Caco-2 (cell line): ENCODE data around the gene NAP1L4. TPM values are rescaled to one million over a fixed set of nuclear protein-coding genes. Genes with fewer than 3 reads are reported as not detected.
A peak's percentile ranks its signal among the peaks of the same experiment; 100 is the strongest.

Source experiments
- BruUV-seq: library from RNA; stranded (reverse); fragments of 400-500 nt; replicated peaks from 2 replicates; lab custom pipeline; 2021; lab: Mats Ljungman, UMichigan
- CTCF ChIA-PET: fragments of 300-600 bp; sonication (Branson Sonifier 250); formaldehyde crosslinking; loops from one replicate; lab custom pipeline; 2022; ENCODE audit warnings: antibody characterized with exemption; lab: Charles Lee
- POLR2A ChIA-PET: fragments of 300-600 bp; sonication (Branson Sonifier 250); formaldehyde crosslinking; loops from one replicate; lab custom pipeline; 2022; ENCODE audit warnings: antibody characterized with exemption; lab: Charles Lee
- DNase-seq, 2 experiments: peaks; one replicate each; pipeline versions ENCODE4 v3.0.0 to v3.0.0-alpha.2; 2020 to 2022
- H3K27me3 ChIP-seq: replicated peaks from 2 replicates; pipeline ENCODE4 v1.6.0; 2011; ENCODE audit warnings: low read length; ENCODE audit not compliant: control insufficient read depth, insufficient read depth
- H3K36me3 ChIP-seq: 2 replicates; pipeline ENCODE4 v1.5.1; 2011; ENCODE audit warnings: low read length; ENCODE audit not compliant: control insufficient read depth, insufficient read depth
- H3K4me1 ChIP-seq: fragments of 250-450 bp; sonication (Bioruptor Pico); 2 replicates; pipeline ENCODE4 v1.5.1; 2020; ENCODE audit warnings: mild to moderate bottlenecking
- H3K4me3 ChIP-seq: 2 replicates; pipeline ENCODE4 v1.5.1; 2011; ENCODE audit warnings: low read depth, mild to moderate bottlenecking, control low read depth, low read length
- H3K9me3 ChIP-seq: fragments of 250-450 bp; sonication (Bioruptor Pico); 2 replicates; pipeline ENCODE4 v1.5.1; 2020; ENCODE audit warnings: mild to moderate bottlenecking, moderate library complexity
- H3K27ac Mint-ChIP-seq: one replicate; pipeline ENCODE4 v1.8.0; 2022; ENCODE audit warnings: mixed read lengths; ENCODE audit not compliant: unreplicated experiment
- H3K27me3 Mint-ChIP-seq: one replicate; pipeline ENCODE4 v1.8.0; 2022; ENCODE audit warnings: mixed read lengths; ENCODE audit not compliant: insufficient read depth, unreplicated experiment
- H3K36me3 Mint-ChIP-seq: one replicate; pipeline ENCODE4 v1.8.0; 2022; ENCODE audit warnings: mild to moderate bottlenecking, mixed read lengths; ENCODE audit not compliant: insufficient read depth, unreplicated experiment
- H3K4me1 Mint-ChIP-seq: one replicate; pipeline ENCODE4 v1.8.0; 2022; ENCODE audit warnings: low read depth, mixed read lengths; ENCODE audit not compliant: unreplicated experiment
- H3K4me3 Mint-ChIP-seq: one replicate; pipeline ENCODE4 v1.8.0; 2022; ENCODE audit warnings: mild to moderate bottlenecking, moderate library complexity, mixed read lengths; ENCODE audit not compliant: unreplicated experiment
- H3K9me3 Mint-ChIP-seq: one replicate; pipeline ENCODE4 v1.8.0; 2022; ENCODE audit warnings: mixed read lengths; ENCODE audit not compliant: unreplicated experiment
- CTCF ChIP-seq, 2 experiments: fragments of 200-600 bp in 1 of 2; IDR thresholded peaks; 1 replicate in 1 of 2; 2 replicates in 1 of 2; pipeline versions ENCODE4 v1.5.1 to v1.8.0; 2011 to 2022; ENCODE audit warnings: antibody characterized with exemption in 1 of 2, control low read depth in 1 of 2, inconsistent platforms in 1 of 2, low read depth in 1 of 2, low read length in 1 of 2, mild to moderate bottlenecking in 1 of 2, moderate library complexity in 1 of 2; ENCODE audit not compliant: insufficient read depth in 1 of 2, severe bottlenecking in 1 of 2, unreplicated experiment in 1 of 2
- intact Hi-C: fragments of 100-400 bp; cut with micrococcal nuclease; formaldehyde crosslinking; loops from one replicate; pipeline ENCODE4 v1.10.0; 2022; ENCODE audit not compliant: unreplicated experiment
- total RNA-seq: library from RNA; stranded (reverse); gene quantifications from 2 replicates; pipeline ENCODE4 v1.2.3, GENCODE V29; 2022

The NAP1L4 gene
- total RNA-seq, 1 experiment from 2014 or later, result 215 TPM

DNA sequence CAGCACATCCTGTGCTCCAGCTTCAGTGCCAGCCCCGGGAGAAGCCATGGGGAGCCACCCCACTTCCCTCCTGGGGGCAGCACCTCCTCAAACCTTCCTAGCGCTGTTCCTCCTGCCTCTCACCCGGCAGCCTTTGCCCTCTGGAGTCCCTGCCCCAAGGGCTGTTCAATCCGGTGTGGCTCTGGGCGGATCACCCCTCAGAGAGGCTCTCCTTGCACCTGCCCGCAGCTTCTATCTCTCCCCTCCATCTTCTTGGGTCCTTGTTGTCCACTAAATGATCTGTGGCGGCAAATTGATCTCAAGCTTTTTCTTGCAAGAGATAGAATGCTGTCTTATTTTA, 88.5 kb downstream of the NAP1L4 start:
- peaks cover 22% of the 10 kb centered on the region for H3K4me1 Mint-ChIP-seq
- Histone ChIP-seq H3K36me3 (no peaks in the 10 kb centered on the region; the same call in 1 of the 2 replicates), H3K9me3 (peaks cover 3% of the 10 kb centered on the region; the same call in 1 of the 2 replicates), H3K27me3 (no peaks in the 10 kb centered on the region), H3K4me3 (peak overlapping the region; percentile 68), H3K4me1 (peaks cover 32% of the 10 kb centered on the region)
- H3K9me3 Mint-ChIP-seq, result peaks cover 18% of the 10 kb centered on the region
- ChIA-PET CTCF (interaction anchor here (0.8 to 1.6 kb wide), 4 partner anchors 17 to 483 kb away, joined by 3 to 16 read pairs (median 4); partner anchors contain the start of gene PHLDA2), POLR2A (interaction anchor here (2.9 kb wide), 1 partner anchor 26 kb away, joined by 16 read pairs; the partner anchor contains the start of gene PHLDA2)
- H3K4me3 Mint-ChIP-seq, result peak overlapping the region; percentile 76
- peaks cover 15% of the 10 kb centered on the region for H3K36me3 Mint-ChIP-seq
- intact Hi-C loops, result no loop called here
- peak in 1 of 2 experiments; percentile 46 for DNase-seq
- no peaks in the 10 kb centered on the region for H3K27me3 Mint-ChIP-seq
- peak in 1 of 2 experiments; percentile 18 for TF ChIP-seq CTCF (IDR thresholded peaks at IDR 0.05; ENCODE audit: insufficient read depth in 1 of 2, low read depth in 1 of 2, low read length in 1 of 2, severe bottlenecking in 1 of 2, unreplicated experiment in 1 of 2)
- peak overlapping the region; percentile 81 for H3K27ac Mint-ChIP-seq
- no TSS peak for BruUV-seq

DNA sequence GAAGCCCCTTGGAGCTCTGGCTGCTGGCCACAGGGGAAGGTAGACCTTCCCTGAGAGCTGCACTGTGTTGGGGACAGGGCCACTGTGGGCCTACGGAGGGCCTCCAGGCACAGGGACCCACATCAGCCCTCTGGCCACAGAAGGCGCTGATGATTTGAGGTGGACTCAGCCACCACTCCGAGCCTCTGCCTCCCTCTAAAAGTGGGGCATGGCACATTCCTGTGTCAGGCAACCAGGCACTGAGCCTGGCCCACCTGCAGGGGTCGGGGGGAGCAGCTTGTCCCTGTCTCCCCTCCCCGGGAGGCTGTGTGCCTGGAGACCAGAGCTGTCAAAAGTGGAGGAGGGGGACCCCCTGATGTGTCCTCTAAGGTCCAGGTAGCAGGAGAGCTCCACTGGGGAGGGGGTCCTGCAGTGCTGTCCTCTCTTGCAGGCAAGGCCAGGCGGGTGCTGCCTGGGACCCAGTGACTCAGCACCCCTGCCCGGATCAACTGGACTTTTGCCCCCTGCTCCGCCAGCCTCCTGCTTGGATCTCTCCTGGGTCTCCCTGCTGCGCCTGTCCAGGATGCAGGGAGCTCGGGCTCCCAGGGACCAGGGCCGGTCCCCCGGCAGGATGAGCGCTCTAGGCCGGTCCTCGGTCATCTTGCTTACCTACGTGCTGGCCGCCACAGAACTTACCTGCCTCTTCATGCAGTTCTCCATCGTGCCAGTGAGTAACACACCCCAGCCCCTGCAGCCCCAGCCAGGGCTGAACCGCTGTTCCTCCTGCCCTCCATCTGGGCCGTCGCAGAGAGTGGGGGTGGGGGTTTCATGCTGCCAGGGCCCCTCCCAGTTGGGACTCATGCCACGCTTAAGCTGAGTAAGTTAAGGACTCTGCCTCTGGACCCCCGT, 89.1 kb downstream of the NAP1L4 start:
- peak; percentile 76 to 81 for DNase-seq
- Mint-ChIP-seq H3K4me1 (peaks cover 22% of the 10 kb centered on the region), H3K27me3 (no peaks in the 10 kb centered on the region), H3K36me3 (peaks cover 19% of the 10 kb centered on the region), H3K4me3 (peak overlapping the region; percentile 76), H3K9me3 (peaks cover 18% of the 10 kb centered on the region), H3K27ac (peak overlapping the region; percentile 81)
- ChIA-PET CTCF (interaction anchor here (0.6 to 1.6 kb wide), 7 partner anchors 13 to 482 kb away, joined by 3 to 16 read pairs (median 4); partner anchors contain the start of gene PHLDA2), POLR2A (interaction anchor here (1.4 to 2.9 kb wide), 2 partner anchors 13 to 26 kb away, joined by 4 to 16 read pairs; partner anchors contain the start of gene PHLDA2)
- Histone ChIP-seq H3K9me3 (peaks cover 3% of the 10 kb centered on the region; the same call in 1 of the 2 replicates), H3K4me1 (peaks cover 32% of the 10 kb centered on the region), H3K4me3 (peak overlapping the region; percentile 68), H3K27me3 (no peaks in the 10 kb centered on the region), H3K36me3 (no peaks in the 10 kb centered on the region; the same call in 1 of the 2 replicates)
- intact Hi-C loops, result loop anchor here (1.0 kb wide), 2 partner anchors 9 to 27 kb away; no protein-coding TSS in a partner anchor
- no TSS peak for BruUV-seq
- no peak for TF ChIP-seq CTCF (IDR thresholded peaks at IDR 0.05; ENCODE audit: insufficient read depth in 1 of 2, low read depth in 1 of 2, low read length in 1 of 2, severe bottlenecking in 1 of 2, unreplicated experiment in 1 of 2)
